Ectodermal cell (in vitro differentiated cells): ENCODE measurements around the gene LIMD2.

ENCODE experiments used
- H3K27ac ChIP-seq: 2 replicates; pipeline ENCODE4 v1.7.0; 2013; ENCODE audit warnings: mild to moderate bottlenecking, low read depth, low read length; ENCODE audit not compliant: insufficient read depth, poor library complexity, severe bottlenecking
- H3K27me3 ChIP-seq: 2 replicates; pipeline ENCODE4 v1.7.0; 2013; ENCODE audit warnings: mild to moderate bottlenecking, low read length; ENCODE audit not compliant: insufficient read depth, control insufficient read depth, poor library complexity, severe bottlenecking
- H3K36me3 ChIP-seq: one replicate; pipeline ENCODE4 v1.7.0; 2013; ENCODE audit warnings: low read length; ENCODE audit not compliant: control insufficient read depth, insufficient read depth
- H3K4me1 ChIP-seq: one replicate; pipeline ENCODE4 v1.7.0; 2013; ENCODE audit warnings: low read length; ENCODE audit not compliant: control insufficient read depth, insufficient read depth
- H3K4me3 ChIP-seq: 2 replicates; pipeline ENCODE4 v1.7.0; 2013; ENCODE audit warnings: low read depth, low read length, control low read depth; ENCODE audit not compliant: insufficient read depth
- H3K9me3 ChIP-seq: 2 replicates; pipeline ENCODE4 v1.7.0; 2013; ENCODE audit warnings: mild to moderate bottlenecking, low read length, moderate library complexity; ENCODE audit not compliant: control insufficient read depth
- WGBS, 2 experiments: methylation state at CpG; one replicate each; pipeline ENCODE4 v1.1.7; 2013; ENCODE audit warnings: missing lambda C conversion rate in 2 of 2; 5-methylcytosine and 5-hydroxymethylcytosine counted together

The LIMD2 gene

GRCh38 chr17:63682981-63683380 lies 16.9 kb downstream of the LIMD2 start:
- Histone ChIP-seq H3K27me3 (no peaks in the 10 kb centered on the region), H3K9me3 (no peaks in the 10 kb centered on the region), H3K4me1 (no peaks in the 10 kb centered on the region), H3K36me3 (no peaks in the 10 kb centered on the region), H3K27ac (no peak overlapping the region), H3K4me3 (no peak overlapping the region)

GRCh38 chr17:63682441-63682840 lies 17.5 kb downstream of the LIMD2 start:
- 98 to 100% methylated on average over 1 of the region's 1 CpG for WGBS, 2 experiments
- H3K4me1 ChIP-seq, result no peaks in the 10 kb centered on the region
- H3K9me3 ChIP-seq, result no peaks in the 10 kb centered on the region
- H3K27ac ChIP-seq, result no peak overlapping the region
- no peak overlapping the region for H3K4me3 ChIP-seq
- no peaks in the 10 kb centered on the region for H3K27me3 ChIP-seq
- H3K36me3 ChIP-seq, result no peaks in the 10 kb centered on the region

- no peaks in the 10 kb centered on the region for H3K36me3 ChIP-seq
These were observed 18.4 kb downstream of the LIMD2 start for GRCh38 chr17:63681530-63681929.

GRCh38 chr17:63680700-63681099 lies 19.2 kb downstream of the LIMD2 start:
- H3K4me3 ChIP-seq, result no peak overlapping the region
- no peaks in the 10 kb centered on the region for H3K9me3 ChIP-seq
- no peaks in the 10 kb centered on the region for H3K4me1 ChIP-seq
- H3K27ac ChIP-seq, result no peak overlapping the region
- no peaks in the 10 kb centered on the region for H3K27me3 ChIP-seq
- 88 to 89% methylated on average over 1 of the region's 1 CpG for WGBS, 2 experiments
- no peaks in the 10 kb centered on the region for H3K36me3 ChIP-seq

More at GRCh38 chr17:63681530-63681929, 18.4 kb downstream of the LIMD2 start:
- Histone ChIP-seq H3K27me3 (no peaks in the 10 kb centered on the region), H3K4me1 (no peaks in the 10 kb centered on the region), H3K9me3 (no peaks in the 10 kb centered on the region), H3K4me3 (no peak overlapping the region), H3K27ac (no peak overlapping the region)
- 69 to 80% methylated on average over 8 of the region's 8 CpGs for WGBS, 2 experiments

GRCh38 chr17:63679214-63679613 lies 20.7 kb downstream of the LIMD2 start:
- Histone ChIP-seq H3K27ac (no peak overlapping the region), H3K36me3 (no peaks in the 10 kb centered on the region), H3K4me3 (no peak overlapping the region), H3K4me1 (no peaks in the 10 kb centered on the region), H3K9me3 (no peaks in the 10 kb centered on the region), H3K27me3 (no peaks in the 10 kb centered on the region)
- 95% methylated on average over 5 of the region's 5 CpGs for WGBS, 2 experiments

- Histone ChIP-seq H3K27ac (no peak overlapping the region), H3K36me3 (no peaks in the 10 kb centered on the region), H3K9me3 (no peaks in the 10 kb centered on the region), H3K27me3 (no peaks in the 10 kb centered on the region), H3K4me3 (no peak overlapping the region), H3K4me1 (no peaks in the 10 kb centered on the region)
- 95 to 96% methylated on average over 3 of the region's 3 CpGs for WGBS, 2 experiments
These were observed 23.3 kb downstream of the LIMD2 start for GRCh38 chr17:63676584-63676983.

GRCh38 chr17:63675607-63676546 lies 24.0 kb downstream of the LIMD2 start:
- Histone ChIP-seq H3K9me3 (no peaks in the 10 kb centered on the region), H3K27ac (no peak overlapping the region), H3K4me3 (no peak overlapping the region), H3K4me1 (no peaks in the 10 kb centered on the region), H3K27me3 (no peaks in the 10 kb centered on the region), H3K36me3 (no peaks in the 10 kb centered on the region)
- WGBS, 2 experiments, result 87 to 90% methylated on average over 6 of the region's 6 CpGs

- Histone ChIP-seq H3K27me3 (no peaks in the 10 kb centered on the region), H3K4me3 (no peak overlapping the region), H3K27ac (no peak overlapping the region), H3K36me3 (no peaks in the 10 kb centered on the region), H3K9me3 (no peaks in the 10 kb centered on the region), H3K4me1 (no peaks in the 10 kb centered on the region)
- WGBS, 2 experiments, result 59 to 68% methylated on average over 4 of the region's 4 CpGs
These were observed 24.7 kb downstream of the LIMD2 start for GRCh38 chr17:63675231-63675606.

GRCh38 chr17:63672856-63673255 lies 27.1 kb downstream of the LIMD2 start:
- no peaks in the 10 kb centered on the region for H3K27me3 ChIP-seq
- no peak overlapping the region for H3K4me3 ChIP-seq
- WGBS, 2 experiments, result 95 to 99% methylated on average over 2 of the region's 2 CpGs
- no peaks in the 10 kb centered on the region for H3K4me1 ChIP-seq
- H3K9me3 ChIP-seq, result no peaks in the 10 kb centered on the region
- H3K36me3 ChIP-seq, result no peaks in the 10 kb centered on the region
- H3K27ac ChIP-seq, result no peak overlapping the region

GRCh38 chr17:63665527-63666214 lies 34.3 kb downstream of the LIMD2 start:
- H3K27ac ChIP-seq, result no peak overlapping the region
- WGBS, 2 experiments, result 92 to 96% methylated on average over 5 of the region's 5 CpGs
- no peaks in the 10 kb centered on the region for H3K4me1 ChIP-seq
- peaks cover 12% of the 10 kb centered on the region for H3K36me3 ChIP-seq
- H3K27me3 ChIP-seq, result no peaks in the 10 kb centered on the region
- no peaks in the 10 kb centered on the region for H3K9me3 ChIP-seq
- H3K4me3 ChIP-seq, result no peak overlapping the region
